GM18502 (cell line): ENCODE measurements around the gene MEX3C.

Experiments used
- ATAC-seq: cut with Tn5 transposase; IDR thresholded peaks from one replicate; pipeline ENCODE4 v1.9.1; 2021; ENCODE audit warnings: mild to moderate bottlenecking; ENCODE audit not compliant: unreplicated experiment, poor library complexity

The MEX3C gene

DNA sequence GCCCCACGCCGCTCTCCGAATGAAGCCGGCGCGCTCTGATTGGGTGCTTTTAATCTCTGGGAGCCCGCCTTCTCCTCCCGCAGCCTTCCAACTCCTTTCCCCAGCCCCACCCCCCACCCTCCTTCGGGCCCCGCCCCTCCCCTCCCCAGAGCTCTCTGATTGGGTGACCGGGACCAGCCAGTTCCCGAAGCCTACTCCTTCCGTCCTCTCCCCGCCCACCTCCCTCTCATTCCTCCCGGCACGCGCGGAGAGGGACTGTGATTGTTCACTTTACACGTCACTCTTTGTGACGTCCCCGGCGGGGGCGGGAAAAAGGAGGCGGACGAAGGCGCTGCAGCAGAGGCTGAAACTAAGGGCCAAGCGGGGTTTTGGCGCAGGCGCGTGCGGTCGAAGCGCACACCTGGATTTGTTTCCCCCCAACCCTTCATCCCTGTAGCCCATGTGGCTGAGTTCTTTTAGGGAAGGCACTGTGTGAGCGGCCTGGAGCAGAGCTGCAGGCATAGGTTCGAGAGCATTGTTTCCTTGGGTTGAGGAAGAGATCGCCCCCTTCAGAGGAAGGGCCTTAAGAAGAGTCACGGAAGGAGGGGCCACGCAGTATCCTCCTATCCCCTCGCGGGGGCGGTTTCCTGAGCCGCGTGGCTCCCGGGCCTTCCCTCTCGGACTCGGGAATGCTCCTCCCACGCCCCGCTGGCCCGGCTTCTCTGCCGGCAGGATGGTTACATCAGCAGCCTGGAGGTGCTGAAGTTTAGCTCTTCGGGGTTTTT lies at the start of gene MEX3C:
Gene MEX3C, minus strand, starts transcription at position 21 of the 764 bp plus-strand sequence. CDS start 361 bp downstream, outside the sequence.
- peak; percentile 80 for ATAC-seq

DNA sequence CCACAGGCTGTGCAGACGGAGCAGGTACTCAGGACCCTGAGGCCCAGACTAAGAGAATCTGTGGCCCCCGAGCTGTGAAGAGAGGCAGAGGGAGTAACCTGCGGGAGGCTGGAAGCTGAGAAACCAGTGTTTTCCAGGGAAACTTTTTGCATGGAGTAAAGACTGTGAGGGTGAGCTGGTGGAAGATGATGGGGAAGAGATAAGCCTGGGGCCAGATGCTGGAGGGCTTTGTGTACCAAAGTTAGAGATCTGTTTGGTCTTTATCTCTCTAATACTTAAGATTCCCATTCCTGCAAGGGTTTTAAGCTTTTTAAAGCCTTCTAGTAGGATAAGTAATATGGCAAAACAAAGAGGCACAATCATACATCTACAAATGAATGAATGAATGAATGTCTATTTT lies 43.7 kb upstream of the MEX3C start:
- ATAC-seq: no peak

DNA sequence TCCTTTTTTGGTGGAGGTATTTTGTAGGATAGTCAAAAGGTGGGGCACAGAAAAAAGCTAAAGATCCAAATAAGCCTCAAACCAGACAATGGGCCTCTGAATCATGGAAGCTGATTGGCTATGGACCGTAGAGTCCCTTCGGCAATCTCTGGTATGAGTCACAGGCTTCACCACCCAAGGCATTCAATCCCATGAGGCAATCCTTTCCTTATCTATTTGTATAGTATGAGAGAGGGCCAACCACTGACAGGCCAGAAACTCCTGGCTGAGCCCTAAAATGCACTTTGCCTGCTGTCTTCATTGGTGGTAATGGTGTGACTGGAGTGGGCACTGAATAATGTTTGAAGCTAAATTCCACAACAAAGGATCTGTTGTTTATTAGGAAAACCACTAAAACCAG lies 38.7 kb upstream of the MEX3C start:
- no peak for ATAC-seq

DNA sequence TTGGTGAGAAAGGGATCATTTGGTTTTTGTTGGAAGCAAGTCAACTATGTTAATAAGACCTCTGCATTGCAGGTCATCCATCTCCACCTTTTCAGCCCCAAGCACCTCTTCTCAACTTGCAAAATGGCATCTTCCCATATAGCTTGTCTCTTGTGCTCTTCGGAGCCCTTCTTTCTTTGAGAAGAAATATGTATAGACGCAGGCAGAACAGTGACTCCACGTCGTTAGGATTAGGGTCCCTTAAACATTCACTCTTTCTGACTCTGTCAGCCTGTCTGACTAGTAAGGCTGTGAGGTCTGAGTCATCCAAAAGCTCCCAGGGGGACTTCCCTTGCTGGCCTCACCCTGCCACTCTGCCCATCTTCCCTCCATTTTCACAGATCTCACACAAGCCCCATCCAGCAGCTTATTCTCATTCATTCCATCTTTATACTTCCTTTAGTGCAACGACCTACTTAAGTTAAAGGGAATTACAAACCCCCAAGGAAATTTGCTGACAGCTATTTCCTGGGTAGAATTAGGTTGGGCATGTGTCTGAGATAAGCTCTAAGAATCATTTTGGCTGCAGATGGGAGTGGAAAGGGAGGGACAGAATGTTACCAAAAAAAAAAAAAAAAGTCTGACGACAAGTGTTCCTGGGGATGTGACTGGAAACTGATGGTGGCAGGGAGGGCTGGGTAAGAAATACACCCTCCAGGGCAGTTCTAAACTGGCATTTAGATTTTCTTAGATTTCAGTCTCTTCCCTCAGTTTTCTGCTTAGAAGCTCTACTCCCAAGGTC lies 37.7 kb upstream of the MEX3C start:
- ATAC-seq: peak; percentile 94

DNA sequence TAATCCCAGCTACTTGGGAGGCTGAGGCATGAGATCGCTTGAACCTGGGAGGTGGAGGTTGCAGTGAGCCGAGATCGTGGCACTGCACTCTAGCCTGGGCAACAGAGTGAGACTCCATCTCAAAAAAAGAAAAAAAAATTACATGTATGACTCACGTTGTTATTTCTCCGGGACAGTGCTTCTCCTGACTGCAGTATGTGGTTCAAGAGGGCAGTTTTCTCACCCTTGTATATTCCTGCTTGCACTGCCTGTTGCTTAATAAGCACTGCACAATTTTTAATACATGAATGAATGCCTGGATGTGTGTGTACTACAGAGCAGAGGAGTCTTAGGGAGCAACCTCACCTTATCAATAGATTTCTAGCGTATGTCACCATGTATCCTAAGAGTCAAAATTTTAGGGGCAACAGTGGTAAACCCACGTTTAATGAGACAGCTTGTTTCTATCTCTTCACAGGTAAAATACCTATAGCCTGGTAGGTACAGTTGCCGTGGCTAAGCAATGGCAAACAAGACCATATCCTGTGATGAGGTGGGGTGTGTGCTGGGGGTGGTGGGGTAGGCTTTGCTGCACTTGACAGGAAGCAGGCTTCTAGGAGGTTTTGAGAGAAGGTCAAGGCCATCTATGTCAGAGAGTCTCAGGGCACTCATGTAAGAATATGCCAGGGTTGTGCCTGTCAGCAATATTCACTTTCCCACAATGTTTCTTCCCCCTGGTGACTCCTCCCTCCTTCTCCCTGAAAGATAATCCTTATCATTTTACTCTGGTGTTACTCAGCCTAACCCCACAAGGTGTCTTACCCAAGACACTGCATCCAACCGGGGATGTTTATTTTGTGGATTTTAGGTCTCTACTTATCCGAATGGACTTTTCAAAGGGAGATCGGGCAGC lies 36.9 kb upstream of the MEX3C start:
- ATAC-seq: no peak

DNA sequence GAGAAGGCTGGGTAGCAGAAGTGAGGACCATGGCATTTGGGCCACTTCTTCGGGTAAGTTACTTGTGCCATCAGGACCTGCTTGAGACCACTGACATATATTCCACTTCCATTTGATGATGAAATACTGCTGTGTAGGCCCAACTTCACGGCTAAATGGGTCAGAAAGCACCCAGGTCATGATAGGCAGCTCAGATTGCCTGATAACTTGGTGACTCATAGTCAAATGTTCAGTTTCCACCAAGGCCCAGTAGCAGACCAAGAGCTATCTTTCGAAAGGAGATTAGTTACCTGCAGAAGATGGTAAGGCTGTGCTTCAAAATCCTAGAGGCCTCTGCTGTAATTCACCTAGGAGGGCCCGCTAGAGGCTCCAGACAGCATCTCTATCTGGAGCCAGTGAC lies 31.8 kb upstream of the MEX3C start:
- ATAC-seq: no peak

DNA sequence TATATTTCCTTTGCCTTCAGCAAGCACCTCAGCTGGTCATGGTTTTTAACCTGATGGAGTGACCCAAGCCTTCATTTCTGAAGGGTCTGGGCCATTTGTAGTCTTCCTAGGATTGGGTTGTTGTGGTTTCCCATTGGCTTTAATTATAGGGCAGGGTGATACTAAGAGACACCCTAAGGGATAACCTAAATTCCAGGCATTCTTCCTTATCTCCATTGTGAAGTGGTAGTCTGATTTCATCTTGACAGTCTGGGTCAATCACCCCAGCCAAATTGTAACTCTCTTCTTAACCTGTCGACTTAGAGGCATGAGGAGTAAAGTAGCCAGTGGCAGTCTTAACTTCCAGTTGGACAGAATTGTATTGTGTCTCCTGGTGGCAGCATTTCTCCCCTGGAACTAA lies 30.2 kb upstream of the MEX3C start:
- no peak for ATAC-seq

DNA sequence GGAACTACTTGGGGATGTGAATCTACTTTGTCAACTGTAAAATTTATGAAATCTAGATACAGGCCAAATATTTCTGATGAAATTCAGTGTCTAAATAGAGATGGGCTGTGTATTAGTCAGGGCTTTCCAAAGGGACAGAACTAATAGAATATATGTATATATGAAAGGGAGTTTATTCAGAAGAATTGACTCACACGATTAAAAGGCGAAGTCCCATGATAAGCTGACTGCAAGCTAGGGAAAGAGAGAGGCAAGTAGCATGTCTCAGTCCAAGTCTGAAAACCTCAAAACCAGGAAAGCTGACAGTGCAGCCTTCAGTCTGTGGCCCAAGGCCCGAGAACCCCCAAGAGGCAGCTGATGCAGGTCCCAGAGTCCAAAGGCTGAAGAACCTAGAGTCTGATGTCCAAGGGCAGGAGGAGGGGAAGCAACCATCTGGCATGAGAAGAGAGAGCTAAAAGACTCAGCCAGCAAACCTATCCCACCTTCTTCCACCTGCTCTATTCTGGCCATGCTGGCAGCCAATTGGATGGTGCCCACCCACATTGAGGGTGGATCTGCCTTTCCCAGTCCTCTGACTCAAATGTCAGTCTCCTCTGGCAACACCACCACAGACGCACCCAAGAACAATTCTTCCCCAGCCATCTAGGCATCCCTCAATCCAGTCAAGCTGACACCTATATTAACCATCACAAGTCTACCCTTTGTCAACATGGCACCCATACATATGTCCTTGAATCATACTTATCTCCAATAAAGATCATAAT lies 29.3 kb upstream of the MEX3C start:
- ATAC-seq: no peak

DNA sequence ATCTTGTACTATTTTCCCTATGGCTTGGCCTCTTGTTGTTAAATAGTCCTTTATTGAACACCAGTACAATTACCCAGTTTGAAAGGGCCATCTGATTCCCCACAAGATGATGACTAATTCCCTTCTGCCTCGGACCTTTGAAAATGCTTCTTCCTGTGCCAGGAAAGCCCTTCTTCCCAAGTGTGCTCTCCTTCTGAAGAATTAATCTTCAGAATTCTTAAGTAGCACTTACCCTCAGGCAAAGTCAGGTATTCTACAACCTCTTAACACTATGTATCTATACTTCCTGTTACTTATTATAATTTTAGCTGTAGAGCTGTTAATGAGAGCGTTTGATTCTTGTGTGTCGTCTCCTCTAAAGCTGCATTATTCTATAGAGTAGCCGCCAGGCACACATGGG lies 28.6 kb upstream of the MEX3C start:
- ATAC-seq: no peak

DNA sequence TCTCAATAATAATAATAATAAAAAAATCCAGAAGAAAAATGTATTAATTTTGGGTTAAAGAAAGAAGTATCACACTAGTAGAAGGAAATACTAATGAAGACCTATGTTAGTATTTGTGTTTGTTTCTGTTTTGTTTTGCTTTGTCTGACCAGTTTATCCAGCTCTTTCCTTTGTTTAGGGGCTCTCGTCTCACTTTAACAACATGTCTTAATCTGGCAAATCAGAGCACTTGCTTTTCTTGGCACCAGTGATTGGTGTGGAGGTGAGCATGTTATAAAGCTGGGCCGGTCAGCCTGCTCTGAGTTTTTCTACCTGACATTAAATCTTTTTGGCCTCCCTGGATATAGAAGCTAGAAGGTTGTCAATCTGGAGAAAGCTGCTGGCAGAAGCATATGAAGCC lies 15.1 kb upstream of the MEX3C start:
- no peak for ATAC-seq

DNA sequence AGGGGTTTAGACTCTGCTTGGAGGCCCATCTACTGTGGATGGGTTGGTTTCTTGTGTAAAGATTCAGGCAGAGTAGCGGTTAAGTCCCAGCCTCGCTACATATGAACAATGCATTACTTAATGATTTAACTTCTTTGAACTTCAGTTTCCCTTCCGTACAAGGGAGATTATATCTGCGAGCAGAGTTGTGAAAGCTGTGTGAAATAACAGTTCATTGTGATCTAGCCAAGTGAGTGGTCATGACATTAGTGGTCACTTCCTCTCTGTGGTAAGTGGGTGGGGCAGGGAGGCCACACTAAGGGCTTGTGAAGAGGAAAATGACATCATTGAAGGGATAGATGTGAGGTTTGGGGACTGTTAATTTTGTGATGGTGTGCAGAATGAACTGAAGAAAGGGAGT lies 14.1 kb upstream of the MEX3C start:
- ATAC-seq: peak; percentile 93

DNA sequence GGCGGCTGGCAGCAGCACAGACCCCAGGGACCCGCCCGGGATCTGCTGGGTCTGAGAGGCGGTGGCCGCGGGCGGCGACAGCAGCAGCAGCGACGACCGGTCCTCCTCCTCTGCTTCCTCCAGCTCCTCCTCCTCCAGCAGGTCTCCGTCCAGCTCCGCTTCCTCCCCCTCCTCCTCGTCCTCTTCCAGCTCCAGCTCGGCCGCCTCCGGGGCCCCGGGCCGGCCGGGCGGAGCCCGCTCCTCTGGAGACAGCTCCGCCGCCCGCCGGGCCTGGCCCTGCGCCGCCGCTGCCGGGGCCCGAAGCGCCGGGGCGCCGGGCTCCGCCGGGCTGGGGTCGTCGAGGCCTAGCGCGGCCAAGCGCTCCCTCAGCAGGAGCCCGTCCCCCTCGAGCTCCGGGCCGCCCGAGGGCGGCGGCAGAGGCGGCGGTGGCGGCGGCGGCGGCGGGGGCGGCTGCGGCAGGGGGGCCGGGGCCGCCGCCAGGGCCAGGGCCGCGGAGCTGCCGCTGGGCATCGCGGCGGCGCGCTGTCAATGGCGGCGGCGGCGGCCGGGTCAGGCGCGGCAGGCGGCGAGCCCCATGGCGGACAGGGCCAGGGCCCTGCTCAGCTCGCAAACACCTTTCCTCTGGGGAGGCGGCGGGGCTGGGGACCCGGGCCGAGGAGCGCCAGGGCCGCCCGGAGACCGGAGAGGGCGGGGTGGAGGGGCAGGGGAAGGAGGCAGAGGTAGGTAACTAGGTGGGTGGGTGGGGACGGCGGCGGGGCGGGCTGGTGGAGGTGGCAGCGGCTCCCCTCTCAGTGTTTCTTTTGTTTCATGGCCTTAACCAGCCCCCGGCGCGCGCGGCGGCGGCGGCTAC lies 445 bp downstream of the MEX3C start:
- ATAC-seq: peak; percentile 5

DNA sequence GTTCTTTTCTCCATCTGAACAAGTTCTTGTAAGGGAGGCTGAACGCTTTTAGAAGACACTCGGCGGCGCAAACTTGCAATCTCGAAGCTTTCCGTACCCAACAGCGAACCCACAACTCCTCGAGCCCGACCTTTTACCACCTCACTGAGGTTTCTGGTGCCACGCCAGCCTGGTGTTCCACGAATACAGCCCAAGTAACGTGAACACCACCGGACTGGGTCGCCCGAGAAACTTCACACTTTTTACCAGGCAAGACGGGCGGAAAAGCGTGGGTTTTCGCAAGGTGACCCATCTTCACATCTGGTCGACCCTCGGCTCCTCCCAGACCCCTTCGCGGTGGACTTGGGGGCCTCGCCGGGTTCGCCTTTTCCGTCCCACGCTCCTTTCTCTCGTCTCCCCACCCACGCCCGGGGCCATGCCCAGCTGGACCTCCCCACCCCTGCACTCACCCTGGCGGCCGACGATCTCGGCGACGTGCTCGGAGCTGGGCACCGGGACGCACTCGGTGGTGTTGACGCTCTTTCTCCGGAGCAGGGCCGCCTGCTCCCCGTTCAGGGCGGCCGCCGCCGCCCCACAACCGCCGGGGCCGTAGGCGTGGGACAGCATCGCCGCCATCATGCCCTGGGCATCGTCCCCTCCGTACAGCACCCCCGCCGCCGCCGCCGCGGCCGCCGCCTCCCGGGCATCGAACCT lies 1.2 kb downstream of the MEX3C start:
- ATAC-seq: peak; percentile 1

DNA sequence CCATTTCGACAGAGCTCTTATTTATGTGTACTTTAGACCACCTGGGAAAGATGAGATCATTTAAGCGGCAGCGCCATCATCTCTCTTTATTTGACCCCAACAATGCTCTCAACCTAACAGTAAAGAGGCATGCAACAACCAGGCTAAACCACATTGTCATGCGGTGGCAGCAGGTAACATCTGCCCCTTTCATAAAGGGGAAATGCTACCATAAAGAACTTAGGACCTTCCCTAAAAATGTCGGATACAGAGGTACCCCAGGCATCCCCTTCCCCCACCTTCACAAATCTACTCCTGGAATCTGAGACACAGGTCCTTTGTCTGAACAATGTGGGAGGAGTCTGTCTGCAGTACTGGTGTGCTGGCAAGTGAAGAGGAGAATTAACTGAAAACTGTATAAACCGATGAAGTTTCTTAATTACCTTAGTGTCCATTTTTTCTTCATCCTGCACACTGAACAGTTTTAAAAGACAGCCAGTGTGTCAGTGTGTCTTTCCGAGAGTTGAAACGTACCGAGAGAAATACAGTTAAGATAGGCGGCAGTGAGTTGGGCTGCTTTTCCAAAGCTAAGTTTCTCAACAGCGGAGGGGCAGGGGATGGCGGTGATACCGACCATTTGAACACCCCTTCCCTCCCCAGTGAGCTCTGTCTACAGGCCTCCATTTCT lies 1.9 kb downstream of the MEX3C start:
- no peak for ATAC-seq

DNA sequence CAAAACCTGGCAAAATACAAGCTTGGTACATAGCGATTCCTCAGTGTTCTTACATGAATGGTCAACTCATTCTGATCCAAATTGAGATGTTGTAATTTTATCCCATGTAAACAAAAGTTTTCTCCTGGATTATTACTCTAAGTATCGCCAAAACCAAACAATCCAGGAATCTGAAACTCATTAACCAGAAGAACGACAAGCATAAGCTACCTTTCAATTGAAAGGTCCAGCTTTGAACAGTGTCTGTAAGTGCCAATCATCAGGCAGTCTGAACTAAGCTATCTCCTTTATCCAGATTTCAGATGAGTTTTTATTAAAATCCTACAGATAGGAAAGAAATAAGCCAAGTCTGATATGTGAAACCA lies 2.4 kb downstream of the MEX3C start:
- ATAC-seq: no peak

DNA sequence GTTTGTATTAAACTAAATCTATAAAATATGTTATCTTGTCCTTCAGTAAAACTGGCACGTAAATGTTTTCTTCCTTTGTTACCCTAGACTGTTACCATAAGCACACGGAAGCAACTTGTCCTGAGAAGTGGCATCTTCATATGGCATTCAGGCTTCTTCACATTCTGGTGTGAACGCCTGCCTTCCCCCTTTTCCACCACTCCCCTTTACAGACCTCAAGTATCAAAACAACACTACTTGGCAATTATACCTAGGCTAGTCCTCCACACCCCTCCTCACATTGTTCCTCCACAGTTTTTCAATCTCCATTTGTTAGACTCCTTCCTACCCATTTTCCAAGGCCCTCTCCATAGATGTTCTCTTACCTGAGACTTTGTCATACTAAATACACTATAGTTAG lies 2.9 kb downstream of the MEX3C start:
- ATAC-seq: no peak

DNA sequence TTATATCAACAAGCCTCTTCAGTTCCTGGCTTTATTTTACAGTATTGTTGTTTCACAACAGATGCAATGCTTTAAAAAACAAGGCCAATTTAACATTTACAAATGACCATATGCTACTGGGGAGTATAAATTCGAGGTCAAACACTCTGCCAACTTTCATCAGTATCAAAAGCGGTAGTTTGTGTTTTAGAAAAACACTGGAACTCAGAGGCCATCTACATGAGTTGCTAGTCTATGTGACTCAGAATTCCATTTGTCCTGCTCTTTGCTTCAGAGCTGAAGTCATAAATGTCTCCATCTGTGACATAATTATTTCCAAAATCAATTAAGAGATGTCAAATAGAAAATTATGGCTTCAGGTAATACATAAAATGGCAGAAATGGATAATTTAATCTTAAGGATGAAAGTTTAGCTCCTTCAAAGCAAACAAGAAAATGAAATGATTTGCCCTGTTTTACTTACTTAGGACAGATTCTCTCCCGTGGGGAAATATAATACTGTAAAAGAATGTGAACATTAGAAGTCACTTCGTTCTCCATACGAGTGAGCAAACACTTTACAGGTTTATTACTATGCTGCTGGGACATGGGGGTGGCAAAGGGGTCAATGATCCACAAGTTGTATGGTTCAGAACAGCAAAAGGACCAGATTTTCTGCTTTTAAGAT lies 3.7 kb downstream of the MEX3C start:
- no peak for ATAC-seq

DNA sequence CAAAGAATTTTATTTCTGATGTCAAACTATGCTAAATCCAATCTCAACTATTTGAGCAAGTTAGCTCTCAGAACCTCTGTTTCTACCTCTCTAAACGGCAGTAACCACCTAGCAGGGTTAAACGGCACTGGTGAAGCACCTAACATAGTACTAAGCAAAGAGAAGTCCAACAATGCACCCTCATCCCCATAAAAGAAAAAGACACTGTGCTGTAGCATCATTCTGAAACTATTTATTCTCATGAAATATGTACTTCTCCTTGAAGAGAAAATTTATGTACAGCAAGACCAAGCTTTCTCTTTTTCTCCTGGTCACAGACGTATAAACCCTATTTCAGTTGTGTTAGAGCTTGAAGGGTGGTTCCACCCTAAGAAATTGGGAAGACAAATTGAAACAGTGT lies 4.8 kb downstream of the MEX3C start:
- ATAC-seq: no peak
